DOHH2 (cell line): ENCODE data around the gene RPS6KA2.

Source experiments
- EZH2phosphoT487 ChIP-seq: fragments of 200-600 bp; sonication (generic); IDR thresholded peaks from 2 replicates; pipeline ENCODE4 v1.6.1; 2017; ENCODE audit warnings: borderline replicate concordance, mild to moderate bottlenecking, antibody characterized with exemption, low read length, moderate library complexity, mixed read lengths
- TF ChIP-seq, protein P1 (sequence below): fragments of 200-600 bp; sonication (generic); IDR thresholded peaks from one replicate; pipeline ENCODE4 v1.5.1; 2014; ENCODE audit warnings: antibody characterized with exemption, mild to moderate bottlenecking, low read depth, low read length; ENCODE audit not compliant: poor library complexity, severe bottlenecking

- TF ChIP-seq, protein P1, sequence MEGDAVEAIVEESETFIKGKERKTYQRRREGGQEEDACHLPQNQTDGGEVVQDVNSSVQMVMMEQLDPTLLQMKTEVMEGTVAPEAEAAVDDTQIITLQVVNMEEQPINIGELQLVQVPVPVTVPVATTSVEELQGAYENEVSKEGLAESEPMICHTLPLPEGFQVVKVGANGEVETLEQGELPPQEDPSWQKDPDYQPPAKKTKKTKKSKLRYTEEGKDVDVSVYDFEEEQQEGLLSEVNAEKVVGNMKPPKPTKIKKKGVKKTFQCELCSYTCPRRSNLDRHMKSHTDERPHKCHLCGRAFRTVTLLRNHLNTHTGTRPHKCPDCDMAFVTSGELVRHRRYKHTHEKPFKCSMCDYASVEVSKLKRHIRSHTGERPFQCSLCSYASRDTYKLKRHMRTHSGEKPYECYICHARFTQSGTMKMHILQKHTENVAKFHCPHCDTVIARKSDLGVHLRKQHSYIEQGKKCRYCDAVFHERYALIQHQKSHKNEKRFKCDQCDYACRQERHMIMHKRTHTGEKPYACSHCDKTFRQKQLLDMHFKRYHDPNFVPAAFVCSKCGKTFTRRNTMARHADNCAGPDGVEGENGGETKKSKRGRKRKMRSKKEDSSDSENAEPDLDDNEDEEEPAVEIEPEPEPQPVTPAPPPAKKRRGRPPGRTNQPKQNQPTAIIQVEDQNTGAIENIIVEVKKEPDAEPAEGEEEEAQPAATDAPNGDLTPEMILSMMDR = no peak
- no peak for TF ChIP-seq EZH2phosphoT487
Observed at GRCh38 chr6:166473886-166474571, 153.0 kb downstream of the RPS6KA2 start.
